Astrocyte (in vitro differentiated cells and primary cell): ENCODE data around the gene EVC2. TPM values are rescaled to one million over a fixed set of nuclear protein-coding genes. Genes with fewer than 3 reads are reported as not detected.

Experiments used
- DNase-seq: peaks from one replicate; pipeline ENCODE4 v3.0.0-alpha.2; 2010; ENCODE audit warnings: low read depth
- FAIRE-seq: peaks from 2 replicates; lab custom pipeline; 2011; peaks lifted over from hg19 to GRCh38; lab: Jason Lieb, UNC
- H2AFZ ChIP-seq: 2 replicates; pipeline ENCODE4 v1.6.0; 2012; ENCODE audit warnings: low read depth, low read length, inconsistent platforms
- H3K27ac ChIP-seq: 2 replicates; pipeline ENCODE4 v1.5.1; 2011; ENCODE audit warnings: low read depth, low read length, inconsistent platforms
- H3K27me3 ChIP-seq: 2 replicates; pipeline ENCODE4 v1.6.0; 2011; ENCODE audit warnings: low read length, inconsistent platforms; ENCODE audit not compliant: insufficient read depth
- H3K36me3 ChIP-seq: 2 replicates; pipeline ENCODE4 v1.5.1; 2011; ENCODE audit warnings: low read length, inconsistent platforms; ENCODE audit not compliant: insufficient read depth
- H3K4me1 ChIP-seq: 2 replicates; pipeline ENCODE4 v1.5.1; 2011; ENCODE audit warnings: low read length, inconsistent platforms; ENCODE audit not compliant: insufficient read depth
- H3K4me2 ChIP-seq: 2 replicates; pipeline ENCODE4 v1.6.0; 2012; ENCODE audit warnings: low read length, inconsistent platforms
- H3K4me3 ChIP-seq: 2 replicates; pipeline ENCODE4 v1.5.1; 2011; ENCODE audit warnings: low read depth, mild to moderate bottlenecking, low read length, inconsistent platforms; ENCODE audit not compliant: insufficient read depth
- H3K79me2 ChIP-seq: 2 replicates; pipeline ENCODE4 v1.6.0; 2012; ENCODE audit warnings: mild to moderate bottlenecking, low read length, inconsistent platforms; ENCODE audit not compliant: insufficient read depth
- H3K9ac ChIP-seq: 2 replicates; pipeline ENCODE4 v1.6.0; 2012; ENCODE audit warnings: mild to moderate bottlenecking, low read length, inconsistent platforms
- H3K9me3 ChIP-seq: 2 replicates; pipeline ENCODE4 v1.5.1; 2012; ENCODE audit warnings: low read depth, mild to moderate bottlenecking, low read length, inconsistent platforms; ENCODE audit not compliant: insufficient read depth
- H4K20me1 ChIP-seq: 2 replicates; pipeline ENCODE4 v1.6.0; 2012; ENCODE audit warnings: low read length, inconsistent platforms; ENCODE audit not compliant: insufficient read depth
- H3K27ac Mint-ChIP-seq: one replicate; pipeline ENCODE4 v1.8.0; 2021; ENCODE audit warnings: mild to moderate bottlenecking, mixed read lengths; ENCODE audit not compliant: unreplicated experiment
- H3K27me3 Mint-ChIP-seq: one replicate; pipeline ENCODE4 v1.8.0; 2021; ENCODE audit warnings: low read depth, mixed read lengths; ENCODE audit not compliant: unreplicated experiment
- H3K36me3 Mint-ChIP-seq: one replicate; pipeline ENCODE4 v1.8.0; 2021; ENCODE audit warnings: low read depth, mixed read lengths; ENCODE audit not compliant: unreplicated experiment
- H3K4me1 Mint-ChIP-seq: one replicate; pipeline ENCODE4 v1.8.0; 2021; ENCODE audit warnings: low read depth, mixed read lengths; ENCODE audit not compliant: unreplicated experiment
- H3K4me3 Mint-ChIP-seq: one replicate; pipeline ENCODE4 v1.8.0; 2021; ENCODE audit warnings: mild to moderate bottlenecking, moderate library complexity, mixed read lengths; ENCODE audit not compliant: unreplicated experiment
- H3K9me3 Mint-ChIP-seq: one replicate; pipeline ENCODE4 v1.8.0; 2021; ENCODE audit warnings: mild to moderate bottlenecking, mixed read lengths; ENCODE audit not compliant: unreplicated experiment
- CTCF ChIP-seq: IDR thresholded peaks from 2 replicates; pipeline ENCODE4 v1.5.1; 2011; ENCODE audit warnings: low read depth, mild to moderate bottlenecking, inconsistent platforms, low read length, moderate library complexity; ENCODE audit not compliant: insufficient read depth
- EZH2 ChIP-seq: IDR thresholded peaks from 2 replicates; pipeline ENCODE4 v1.6.1; 2012; ENCODE audit warnings: mild to moderate bottlenecking, low read length, inconsistent platforms; ENCODE audit not compliant: insufficient read depth
- total RNA-seq: library from RNA; stranded (reverse); gene quantifications from 2 replicates; pipeline ENCODE4 v1.2.1, GENCODE V29; 2021

EVC2 gene
- total RNA-seq, 1 donor from 2014 or later: 3.3 TPM

- no peaks in the 10 kb centered on the region for H3K27me3 Mint-ChIP-seq
- Histone ChIP-seq H3K27me3 (no peaks in the 10 kb centered on the region), H3K36me3 (peaks cover 11% of the 10 kb centered on the region), H3K79me2 (no peaks in the 10 kb centered on the region), H3K9me3 (no peaks in the 10 kb centered on the region), H3K9ac (no peak overlapping the region), H3K4me3 (no peak overlapping the region), H2AFZ (no peak overlapping the region), H4K20me1 (peaks cover 3% of the 10 kb centered on the region), H3K4me2 (no peak overlapping the region), H3K4me1 (no peaks in the 10 kb centered on the region), H3K27ac (no peak overlapping the region)
- FAIRE-seq: no peak
- no peak overlapping the region for H3K27ac Mint-ChIP-seq
- H3K9me3 Mint-ChIP-seq: peaks cover 3% of the 10 kb centered on the region
- peaks cover 27% of the 10 kb centered on the region for H3K36me3 Mint-ChIP-seq
- H3K4me3 Mint-ChIP-seq: no peak overlapping the region
- no peak for TF ChIP-seq EZH2
- no peak for TF ChIP-seq CTCF
- no peak for DNase-seq
- H3K4me1 Mint-ChIP-seq: no peaks in the 10 kb centered on the region
Measured at GRCh38 chr4:5566526-5566925, 141.8 kb downstream of the EVC2 start.

- Mint-ChIP-seq H3K36me3 (peaks cover 23% of the 10 kb centered on the region), H3K4me1 (no peaks in the 10 kb centered on the region), H3K4me3 (no peak overlapping the region), H3K9me3 (no peaks in the 10 kb centered on the region), H3K27ac (no peak overlapping the region), H3K27me3 (no peaks in the 10 kb centered on the region)
- no peak for TF ChIP-seq EZH2
- TF ChIP-seq CTCF: no peak
- FAIRE-seq (no peak), DNase-seq (no peak)
- no peak overlapping the region for H2AFZ ChIP-seq
- no peak overlapping the region for H3K9ac ChIP-seq
- H3K4me1 ChIP-seq: no peaks in the 10 kb centered on the region
- H4K20me1 ChIP-seq: no peaks in the 10 kb centered on the region
- no peaks in the 10 kb centered on the region for H3K27me3 ChIP-seq
- no peaks in the 10 kb centered on the region for H3K79me2 ChIP-seq
- H3K27ac ChIP-seq: no peak overlapping the region
- no peak overlapping the region for H3K4me2 ChIP-seq
- no peaks in the 10 kb centered on the region for H3K9me3 ChIP-seq
- H3K4me3 ChIP-seq: no peak overlapping the region
- peaks cover 15% of the 10 kb centered on the region for H3K36me3 ChIP-seq
Measured at GRCh38 chr4:5563856-5564255, 144.5 kb downstream of the EVC2 start.

- no peak overlapping the region for H3K27ac ChIP-seq
- no peaks in the 10 kb centered on the region for H3K9me3 Mint-ChIP-seq
- no peak overlapping the region for H3K27ac Mint-ChIP-seq
- FAIRE-seq: no peak
- H2AFZ ChIP-seq: no peak overlapping the region
- H3K36me3 Mint-ChIP-seq: peaks cover 21% of the 10 kb centered on the region
- no peak for DNase-seq
- H3K4me3 ChIP-seq: no peak overlapping the region
- no peaks in the 10 kb centered on the region for H3K27me3 ChIP-seq
- H3K4me2 ChIP-seq: no peak overlapping the region
- no peaks in the 10 kb centered on the region for H3K4me1 Mint-ChIP-seq
- no peaks in the 10 kb centered on the region for H3K79me2 ChIP-seq
- no peak overlapping the region for H3K9ac ChIP-seq
- H3K36me3 ChIP-seq: peaks cover 10% of the 10 kb centered on the region
- H3K4me1 ChIP-seq: no peaks in the 10 kb centered on the region
- H3K9me3 ChIP-seq: no peaks in the 10 kb centered on the region
- TF ChIP-seq EZH2: no peak
- no peak for TF ChIP-seq CTCF
- H3K27me3 Mint-ChIP-seq: no peaks in the 10 kb centered on the region
- no peaks in the 10 kb centered on the region for H4K20me1 ChIP-seq
- H3K4me3 Mint-ChIP-seq: no peak overlapping the region
Measured at GRCh38 chr4:5562476-5562875, 145.9 kb downstream of the EVC2 start.
